G401 (cell line): ENCODE data around the gene ACVRL1. TPM values are rescaled to one million over a fixed set of nuclear protein-coding genes. Genes with fewer than 3 reads are reported as not detected.
"Not testable (repeated sequence)": the region's sequence is repeated elsewhere in the genome, so short reads cannot be mapped to it uniquely, and the experiment has no call there.

ENCODE experiments used
- DNase-seq: peaks from one replicate; pipeline ENCODE4 v3.0.0-alpha.2; 2015; ENCODE audit warnings: low spot score
- in situ Hi-C: cut with HindIII; loops from 2 replicates; pipeline ENCODE4 v1.10.0; 2016; ENCODE audit warnings: low sequenced_read_pairs, mixed read lengths
- total RNA-seq: library from RNA; depleted of rRNA; stranded (reverse); fragments of >200 nt; shearing (Covaris generic); gene quantifications from 2 replicates; pipeline ENCODE4 v1.2.3, GENCODE V29; 2014

ACVRL1 gene
- total RNA-seq, 1 experiment from 2014 or later, result 2.9 TPM

DNA sequence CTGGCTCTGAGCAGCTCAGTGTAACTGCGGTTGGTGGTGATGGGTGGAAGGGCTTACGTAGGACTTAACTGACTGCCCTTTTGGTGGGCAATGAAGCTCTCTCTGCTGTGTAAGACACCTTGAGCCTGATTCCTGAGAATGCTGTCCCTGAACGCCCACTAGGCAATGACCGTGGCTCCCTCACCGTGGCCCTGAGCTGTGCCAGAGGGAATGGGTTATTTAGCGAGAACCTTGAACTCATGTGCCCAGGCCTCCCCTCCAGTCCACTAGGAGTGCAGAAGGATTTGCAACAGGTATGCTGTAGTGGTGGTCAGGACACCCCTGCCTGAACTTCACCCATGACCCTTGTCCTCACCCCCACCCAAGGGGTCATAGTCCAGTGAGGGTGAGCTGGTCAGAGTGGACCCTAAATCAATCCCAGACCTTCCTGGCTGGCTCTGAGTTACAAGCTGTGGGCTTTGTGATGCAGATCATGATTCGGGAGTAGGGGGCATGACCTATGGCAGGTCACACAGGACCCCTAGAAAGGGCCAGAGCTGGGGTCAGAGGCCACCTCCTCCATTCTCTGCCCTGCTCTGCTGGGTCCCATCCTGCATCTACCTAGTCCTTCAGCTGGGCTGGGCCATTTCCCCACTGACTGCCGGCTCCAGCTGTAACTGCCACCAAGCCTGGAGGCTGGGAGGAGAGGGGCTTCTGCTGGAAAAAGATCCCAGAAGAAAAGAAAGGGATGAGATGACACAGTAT lies 33.9 kb upstream of the ACVRL1 start:
- in situ Hi-C loops, result no loop called here
- no peak for DNase-seq

DNA sequence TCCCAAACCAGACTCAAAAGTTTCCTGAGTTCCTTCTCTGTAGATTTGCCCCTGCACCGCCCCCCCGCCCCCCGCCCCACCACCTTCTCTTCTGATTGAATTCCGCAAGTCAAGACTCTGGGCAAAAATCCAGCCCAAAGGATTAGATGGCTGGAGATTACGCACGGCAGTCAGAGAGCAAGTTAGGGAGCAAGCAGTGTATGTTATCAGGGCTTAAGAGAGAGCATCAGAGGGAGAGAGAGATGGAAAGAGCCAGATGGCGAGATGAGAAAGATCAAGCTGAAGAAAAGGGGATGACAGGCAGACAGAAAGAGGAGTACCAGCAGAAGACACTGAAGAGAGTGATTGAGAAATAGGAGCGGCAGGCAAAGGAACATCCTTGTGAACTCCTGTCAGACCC lies 33.3 kb upstream of the ACVRL1 start:
- in situ Hi-C loops, result no loop called here

DNA sequence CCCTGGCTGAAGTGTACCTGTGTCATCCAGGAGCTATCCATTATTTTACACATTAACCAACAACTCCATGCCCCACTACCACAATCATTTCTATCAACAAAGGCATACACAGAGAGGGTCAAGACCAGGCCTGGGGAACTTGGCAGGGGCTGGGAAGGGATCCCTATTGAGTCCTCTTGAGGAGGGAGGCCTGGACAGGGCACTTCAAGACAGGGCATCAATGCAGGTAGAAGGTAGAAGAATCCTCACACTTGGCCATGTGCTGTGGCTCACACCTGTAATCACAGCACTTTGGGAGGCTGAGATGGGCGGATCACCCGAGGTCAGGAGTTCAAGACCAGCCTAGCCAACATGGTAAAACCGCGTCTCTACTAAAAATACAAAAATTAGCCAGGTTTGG lies 32.8 kb upstream of the ACVRL1 start:
- in situ Hi-C loops, result no loop called here
- DNase-seq, result no peak

More for the DNA sequence above, 33.3 kb upstream of the ACVRL1 start:
- DNase-seq, result no peak

DNA sequence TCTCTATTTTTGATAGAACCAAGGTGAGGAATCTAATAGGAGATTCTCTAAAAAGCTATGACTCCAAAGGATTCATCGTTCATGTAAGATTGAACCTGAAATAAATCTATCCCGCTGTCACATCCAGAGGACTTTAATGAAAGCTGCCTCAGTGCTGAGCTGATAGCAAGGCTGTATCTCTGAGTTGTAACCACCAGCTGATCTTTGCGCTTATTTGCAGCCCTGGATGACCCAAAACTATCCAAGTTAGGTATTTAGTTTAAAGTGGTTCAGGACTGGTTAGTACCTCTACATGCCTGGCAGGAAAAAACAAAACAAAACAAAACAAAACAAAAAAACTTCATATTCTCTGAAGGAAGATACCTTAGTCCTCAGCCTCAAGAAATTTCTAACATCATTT lies 28.2 kb upstream of the ACVRL1 start:
- no peak for DNase-seq
- in situ Hi-C loops, result no loop called here

DNA sequence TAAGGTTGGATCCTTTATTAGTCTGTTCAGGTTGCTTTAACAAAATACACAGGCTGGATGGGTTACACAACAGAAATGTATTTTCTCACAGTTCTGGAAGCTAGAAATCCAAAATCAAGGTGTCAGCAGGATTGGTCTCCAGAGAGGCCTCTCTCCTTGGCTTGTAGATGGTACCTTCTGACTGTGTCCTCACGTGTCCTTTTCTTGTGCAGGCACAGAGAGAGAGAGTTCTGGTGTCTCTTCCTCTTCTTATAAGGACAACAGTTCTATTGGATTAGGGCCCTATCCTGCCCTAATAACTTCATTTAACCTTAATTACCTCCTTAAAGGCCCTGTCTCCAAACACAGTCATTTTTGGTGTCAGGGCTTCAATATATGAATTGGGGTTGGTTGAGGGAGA lies 24.0 kb upstream of the ACVRL1 start:
- DNase-seq, result no peak
- in situ Hi-C loops, result no loop called here

DNA sequence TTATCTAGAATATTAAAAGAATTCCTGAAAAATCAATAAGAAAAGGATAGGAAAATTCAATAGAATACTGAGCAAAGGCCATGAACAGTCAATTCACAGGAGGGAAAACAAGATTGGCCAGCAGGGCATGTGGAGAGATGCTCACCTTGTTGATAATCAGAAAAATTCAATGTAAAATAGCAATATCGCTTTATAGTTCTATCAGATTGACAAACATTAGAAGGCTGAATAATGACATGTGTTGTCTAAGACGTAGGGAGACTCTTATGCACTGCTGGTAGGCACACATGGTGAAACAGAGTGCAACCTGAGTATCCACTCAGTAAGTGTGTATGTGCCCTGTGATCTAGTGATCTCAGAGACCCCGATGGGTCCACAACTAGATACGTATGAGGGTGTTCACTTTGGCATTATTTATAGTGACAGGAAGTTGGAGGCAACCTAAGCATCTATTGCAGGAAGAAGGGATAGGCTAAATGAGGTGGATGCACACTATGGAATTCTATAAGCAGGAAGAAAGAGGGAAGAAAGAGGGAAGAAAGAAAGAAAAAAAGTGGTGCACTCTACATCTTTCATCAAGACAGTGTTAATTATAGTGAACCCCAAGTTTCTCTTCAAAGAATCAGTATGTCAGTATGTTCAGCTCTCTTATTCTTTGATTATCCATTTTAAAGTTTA lies 23.2 kb upstream of the ACVRL1 start:
- no peak for DNase-seq

DNA sequence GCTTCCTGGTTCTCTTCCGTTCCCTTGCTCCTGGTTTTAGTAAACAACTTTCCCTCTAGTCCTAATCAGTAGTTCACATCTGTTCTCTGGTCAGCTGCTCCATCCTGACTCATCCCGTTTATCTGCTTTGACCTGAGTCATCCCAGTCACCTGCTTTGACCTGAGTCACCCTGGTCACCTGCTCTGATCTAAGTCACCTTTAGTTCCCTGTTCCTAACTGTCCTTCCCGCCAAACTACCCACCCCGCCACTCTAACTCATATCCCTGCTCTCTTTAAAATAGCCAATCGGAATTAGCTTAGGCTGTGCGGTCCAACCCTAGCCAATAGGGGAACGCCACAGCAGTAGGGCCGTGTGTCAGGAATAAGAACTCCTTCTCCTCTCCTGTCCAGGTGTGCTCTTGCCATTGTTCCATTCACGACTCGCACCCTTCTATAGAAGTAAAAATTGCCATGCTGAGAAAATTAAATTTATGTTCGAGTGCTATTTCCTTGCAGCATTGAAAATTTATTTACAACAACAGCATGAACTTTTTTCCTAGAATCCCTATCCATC lies 22.6 kb upstream of the ACVRL1 start:
- DNase-seq, result no peak
- in situ Hi-C loops, result no loop called here

More for the DNA sequence above, 23.2 kb upstream of the ACVRL1 start:
- in situ Hi-C loops, result no loop called here

DNA sequence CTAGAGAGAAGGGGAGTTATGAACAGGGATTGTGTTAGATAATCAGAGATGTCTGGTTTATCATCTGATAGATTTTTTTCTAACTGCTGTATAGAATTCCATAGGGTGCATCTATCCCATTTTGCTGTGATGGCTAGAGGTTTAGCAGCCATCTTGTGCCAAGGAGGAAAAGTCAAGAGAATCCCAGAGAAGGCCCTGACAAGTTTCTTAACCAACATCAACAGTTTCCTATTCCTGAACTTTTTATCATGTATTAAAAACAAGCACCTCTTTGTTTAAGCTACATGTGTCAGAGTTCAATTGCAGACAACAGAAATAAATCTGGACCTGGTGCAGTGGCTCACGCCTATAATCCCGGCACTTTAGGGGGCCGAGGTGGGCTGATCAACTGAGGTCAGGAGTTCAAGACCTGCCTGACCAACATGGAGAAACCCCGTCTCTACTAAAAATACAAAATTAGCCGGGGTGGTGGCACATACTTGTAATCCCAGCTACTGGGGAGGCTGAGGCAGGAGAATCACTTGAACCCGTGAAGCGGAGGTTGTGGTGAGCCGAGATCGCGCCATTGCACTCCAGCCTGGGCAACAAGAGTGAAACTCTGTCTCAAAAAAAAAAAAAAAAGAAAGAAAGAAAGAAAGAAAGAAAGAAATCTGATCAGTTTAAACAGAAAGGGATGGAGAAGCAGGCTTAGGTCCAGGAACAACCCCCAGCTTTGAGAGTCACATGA lies 21.8 kb upstream of the ACVRL1 start:
- DNase-seq, in situ Hi-C loops: not testable (repeated sequence)

DNA sequence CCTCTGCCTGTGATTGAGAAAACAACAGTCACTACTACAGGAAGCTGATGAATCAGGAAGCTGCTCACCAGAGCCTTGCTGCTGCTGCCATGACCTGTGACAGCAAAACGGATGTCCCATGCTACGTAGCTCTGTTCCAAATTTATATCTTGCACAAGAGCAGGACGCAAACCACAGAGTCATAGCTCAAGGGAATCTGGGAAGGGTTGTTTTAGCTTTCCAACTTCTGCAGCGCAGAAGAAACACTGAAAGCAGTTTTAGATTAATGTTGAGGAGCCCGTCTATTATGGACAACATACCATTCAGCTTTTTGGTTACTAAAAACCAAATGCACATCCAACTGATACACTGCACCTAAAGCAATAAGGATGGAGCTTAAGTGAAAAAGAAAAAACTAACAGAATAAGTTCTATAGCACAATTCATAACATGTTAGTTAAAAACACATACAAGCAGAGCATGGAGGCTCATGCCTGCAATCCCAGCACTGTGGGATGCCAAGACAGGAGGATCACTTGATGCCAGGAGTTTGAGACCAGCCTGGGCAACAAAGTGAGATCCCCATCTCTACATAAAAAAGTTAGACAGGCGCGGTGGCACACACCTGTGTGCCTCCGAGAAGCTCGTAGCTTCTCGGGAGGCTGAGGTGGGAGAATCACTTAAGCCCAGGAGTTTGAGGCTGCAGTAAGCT lies 21.1 kb upstream of the ACVRL1 start:
- DNase-seq, result no peak
- in situ Hi-C loops, result no loop called here

DNA sequence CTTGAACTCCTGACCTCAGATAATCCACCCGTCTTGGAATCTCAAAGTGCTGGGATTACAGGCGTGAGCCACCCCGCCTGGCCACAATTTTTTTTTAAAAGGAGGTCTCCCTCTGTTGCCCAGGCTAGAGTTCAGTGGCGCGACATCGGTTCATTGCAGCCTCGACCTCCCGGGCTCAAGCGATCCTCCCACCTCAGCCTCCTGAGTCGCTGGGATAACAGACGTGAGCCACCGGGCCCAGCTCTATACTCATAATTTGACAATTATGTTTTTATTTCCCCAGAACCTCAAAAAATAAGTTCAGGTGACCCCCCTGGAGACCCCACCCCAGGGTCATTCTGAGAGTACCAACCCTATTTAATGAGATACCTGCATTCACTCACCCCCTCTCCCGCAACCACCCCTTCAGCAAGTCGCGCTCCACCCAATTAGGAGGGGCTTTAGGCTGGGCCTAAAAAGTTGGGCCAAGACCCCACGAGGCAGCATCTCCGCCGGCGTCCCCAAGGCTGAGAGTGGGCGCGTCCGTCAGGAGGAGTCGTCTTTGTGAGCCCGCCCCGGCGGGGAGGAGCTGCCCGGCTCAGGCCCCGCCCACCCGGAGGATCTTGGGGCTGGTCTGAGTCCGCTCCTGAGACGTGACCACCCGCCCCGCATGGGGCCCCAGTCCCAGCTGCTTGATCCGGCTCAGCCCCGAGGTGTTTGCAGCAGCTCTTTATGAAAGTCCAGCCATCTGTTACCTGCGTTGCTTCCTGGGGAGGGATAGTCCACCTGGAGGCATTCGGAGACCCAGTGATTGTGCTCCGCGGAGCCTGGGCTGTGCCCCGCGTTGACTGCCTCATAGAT lies 19.6 kb upstream of the ACVRL1 start, which contains the start of gene ANKRD33:
TSS of gene ANKRD33 (plus strand) at position 628 of the 840 bp plus-strand sequence. CDS start at position 712, 84 bp downstream.
- in situ Hi-C loops, result no loop called here

DNA sequence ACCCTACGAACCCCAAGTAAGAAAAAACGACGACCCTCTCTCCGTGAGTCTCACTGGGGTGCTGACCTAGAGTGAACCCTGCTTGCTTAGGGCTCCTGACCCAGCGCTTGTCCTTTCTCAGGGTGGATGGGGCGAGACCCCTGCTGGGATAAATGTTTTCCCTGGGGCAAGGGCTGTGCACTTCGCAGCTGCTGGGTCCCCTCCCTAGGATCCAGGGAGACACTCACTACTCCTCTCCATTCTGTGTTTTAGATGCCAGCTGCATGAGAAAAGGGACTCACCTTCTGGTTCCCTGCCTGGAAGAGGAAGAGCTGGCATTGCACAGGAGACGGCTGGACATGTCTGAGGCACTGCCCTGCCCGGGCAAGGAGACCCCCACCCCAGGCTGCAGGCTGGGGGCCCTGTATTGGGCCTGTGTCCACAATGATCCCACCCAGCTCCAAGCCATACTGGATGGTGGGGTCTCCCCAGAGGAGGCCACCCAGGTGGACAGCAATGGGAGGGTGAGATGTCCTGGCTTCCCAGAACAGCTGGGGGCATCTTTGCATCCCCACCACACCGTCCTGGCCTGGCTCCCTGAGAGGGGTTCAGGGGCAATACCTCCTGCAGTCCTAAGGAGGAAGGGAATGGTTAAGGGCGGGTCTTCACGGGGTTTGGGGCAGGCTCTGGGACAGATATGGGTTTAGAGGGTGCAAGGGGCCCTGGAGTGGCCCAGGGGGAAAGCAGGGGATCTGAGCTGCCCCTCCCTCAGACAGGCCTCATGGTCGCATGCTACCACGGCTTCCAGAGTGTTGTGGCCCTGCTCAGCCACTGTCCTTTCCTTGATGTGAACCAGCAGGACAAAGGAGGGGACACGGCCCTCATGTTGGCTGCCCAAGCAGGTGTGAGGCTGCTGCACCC lies 18.7 kb upstream of the ACVRL1 start:
- in situ Hi-C loops, result no loop called here
- no peak for DNase-seq

More for the DNA sequence above, 19.6 kb upstream of the ACVRL1 start, which contains the start of gene ANKRD33:
- no peak for DNase-seq

DNA sequence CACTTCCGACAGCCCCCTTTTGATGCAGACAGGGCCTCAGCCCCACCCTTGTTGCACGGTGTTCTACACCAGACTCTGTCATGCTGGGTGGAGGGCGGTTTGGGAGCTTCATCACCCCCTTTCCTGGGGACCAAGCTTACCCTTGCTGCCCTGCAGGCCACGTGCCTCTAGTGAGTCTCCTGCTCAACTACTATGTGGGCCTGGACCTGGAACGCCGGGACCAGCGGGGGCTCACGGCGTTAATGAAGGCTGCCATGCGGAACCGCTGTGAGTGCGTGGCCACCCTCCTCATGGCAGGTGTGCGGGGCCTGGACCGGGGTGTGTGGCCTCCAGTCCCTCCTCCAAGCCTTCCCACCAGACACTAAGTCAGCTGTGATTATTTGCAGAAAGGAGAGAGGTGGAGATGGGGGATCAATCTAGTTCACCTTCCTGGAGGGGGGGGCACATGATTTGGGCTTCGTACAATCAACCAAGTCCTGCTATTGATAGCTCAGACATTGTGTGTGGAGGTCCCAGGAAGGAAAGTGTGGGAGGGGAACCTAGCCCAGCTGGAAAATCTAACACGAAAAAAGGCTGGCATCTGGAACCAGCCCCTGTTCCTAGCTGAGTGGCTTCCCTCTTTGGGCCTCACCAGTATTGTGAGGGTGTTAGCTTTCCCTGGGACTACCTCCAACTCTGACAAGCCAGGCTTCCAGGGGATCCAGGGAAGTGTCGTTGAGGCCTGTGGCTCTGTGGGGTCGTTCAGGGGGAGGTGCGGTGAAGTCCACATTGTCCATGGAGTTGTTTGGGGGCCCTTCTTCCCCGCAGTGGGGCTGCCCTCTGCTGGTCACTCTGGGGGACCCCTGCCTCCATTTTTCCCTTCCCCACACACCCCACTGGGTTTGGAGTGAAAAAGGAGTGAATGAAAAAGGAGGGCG lies 17.8 kb upstream of the ACVRL1 start:
- no peak for DNase-seq
- in situ Hi-C loops, result no loop called here

DNA sequence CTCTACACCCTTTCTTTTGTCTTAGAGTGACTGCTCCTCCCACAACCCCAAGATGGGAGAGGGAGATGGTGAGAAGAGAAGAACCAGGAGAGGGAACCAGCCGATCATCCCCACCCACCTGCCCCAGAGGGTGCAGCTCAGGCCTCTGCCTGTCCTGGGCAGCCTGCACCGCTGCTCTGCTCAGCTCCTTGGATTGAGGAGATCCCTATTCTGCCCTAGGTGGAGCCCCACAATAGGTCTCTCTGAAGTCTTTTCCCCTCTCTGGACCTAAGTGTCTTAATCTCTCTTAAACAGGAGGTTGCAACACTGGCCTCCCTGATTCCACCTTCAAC lies 17.2 kb upstream of the ACVRL1 start:
- in situ Hi-C loops, result no loop called here

DNA sequence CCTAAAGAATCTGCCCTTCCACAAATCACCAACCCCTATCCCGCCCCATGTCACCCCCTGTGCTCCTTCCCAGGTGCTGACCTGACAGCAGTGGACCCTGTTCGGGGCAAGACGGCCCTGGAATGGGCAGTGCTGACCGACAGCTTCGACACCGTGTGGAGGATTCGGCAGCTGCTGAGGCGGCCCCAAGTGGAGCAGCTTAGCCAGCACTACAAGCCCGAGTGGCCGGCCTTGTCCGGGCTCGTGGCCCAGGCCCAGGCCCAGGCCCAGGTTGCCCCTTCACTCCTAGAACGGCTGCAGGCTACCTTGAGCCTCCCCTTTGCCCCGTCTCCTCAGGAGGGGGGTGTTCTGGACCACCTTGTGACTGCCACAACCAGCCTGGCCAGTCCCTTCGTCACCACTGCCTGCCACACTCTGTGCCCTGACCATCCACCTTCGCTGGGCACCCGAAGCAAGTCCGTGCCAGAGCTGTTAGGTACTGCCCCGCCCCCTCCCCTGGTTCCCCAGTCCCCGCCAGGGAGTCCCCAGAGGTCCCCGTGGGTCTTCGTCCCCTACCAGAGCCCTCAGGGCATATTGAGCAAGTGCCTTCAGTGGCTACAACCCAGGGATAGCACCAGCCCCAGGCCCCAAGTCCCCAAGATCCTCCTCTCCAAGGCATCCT lies 16.7 kb upstream of the ACVRL1 start:
- no peak for DNase-seq
- in situ Hi-C loops, result no loop called here

More for the DNA sequence above, 17.2 kb upstream of the ACVRL1 start:
- DNase-seq, result no peak

DNA sequence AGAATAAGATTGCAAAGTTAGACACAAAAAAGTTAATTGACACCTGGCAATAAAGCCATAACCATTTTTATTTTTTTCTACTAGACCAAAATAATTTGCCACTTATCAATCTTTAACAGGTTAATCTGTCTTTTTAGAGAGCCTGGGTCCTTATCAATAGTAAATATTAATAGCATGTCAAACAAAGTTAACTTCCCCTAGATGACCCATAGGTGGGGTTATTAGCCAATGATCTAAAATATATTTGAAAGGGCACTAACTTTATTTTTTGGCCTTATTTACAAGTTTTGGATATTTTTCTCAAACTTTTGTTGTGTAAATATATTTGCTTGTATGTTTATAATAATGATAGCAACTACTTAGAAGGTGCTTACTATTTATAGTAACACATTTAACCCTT lies 15.5 kb upstream of the ACVRL1 start:
- in situ Hi-C loops, result no loop called here
- DNase-seq, result no peak

DNA sequence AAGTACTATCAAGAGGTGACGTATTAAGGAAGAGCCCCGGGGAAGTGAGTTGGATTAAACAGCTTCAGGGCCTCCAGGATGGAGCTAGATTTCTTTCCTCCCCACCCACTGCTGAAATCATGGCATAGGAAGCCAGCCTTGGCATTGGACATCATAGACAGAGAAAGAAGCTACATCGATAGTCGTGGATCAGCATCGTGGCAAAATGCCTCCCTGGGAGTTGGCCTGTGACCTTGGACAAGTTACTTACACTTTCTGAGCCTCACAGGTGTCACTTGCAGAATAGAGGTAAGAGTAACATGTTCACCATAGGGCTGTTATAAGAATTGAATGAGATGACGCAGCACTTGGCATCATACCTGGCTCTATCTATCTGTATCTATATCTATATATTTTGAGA lies 13.5 kb upstream of the ACVRL1 start:
- no peak for DNase-seq
- in situ Hi-C loops, result no loop called here
